GM23338 (cell line): ENCODE data around the gene C6orf120. TPM values are rescaled to one million over a fixed set of nuclear protein-coding genes. Genes with fewer than 3 reads are reported as not detected.

Experiments
- ATAC-seq: fragments of 200-7000 bp; cut with Tn5 transposase; 3 replicates; pipeline ENCODE4 v1.9.1; 2020
- DNase-seq: peaks from one replicate; pipeline ENCODE4 v3.0.0-alpha.2; 2015; ENCODE audit warnings: low spot score
- H2AFZ ChIP-seq: fragments of 200-600 bp; sonication (generic); 2 replicates; pipeline ENCODE4 v1.8.0; 2016; ENCODE audit warnings: antibody characterized with exemption, mild to moderate bottlenecking, moderate library complexity
- H3F3A ChIP-seq: fragments of 200-600 bp; sonication (generic); replicated peaks from 2 replicates; pipeline ENCODE4 v1.8.0; 2017; ENCODE audit warnings: antibody characterized with exemption, mixed run types, low read depth
- H3K27ac ChIP-seq: fragments of 200-600 bp; sonication (generic); 2 replicates; pipeline ENCODE4 v1.6.1; 2016; ENCODE audit warnings: low read depth
- H3K27me3 ChIP-seq: fragments of 200-600 bp; sonication (generic); 2 replicates; pipeline ENCODE4 v1.8.0; 2016; ENCODE audit warnings: mild to moderate bottlenecking, mixed run types, moderate library complexity; ENCODE audit not compliant: insufficient read depth
- H3K36me3 ChIP-seq: fragments of 200-600 bp; sonication (generic); 2 replicates; pipeline ENCODE4 v1.8.0; 2016; ENCODE audit warnings: mild to moderate bottlenecking; ENCODE audit not compliant: insufficient read depth
- H3K4me1 ChIP-seq: fragments of 200-600 bp; sonication (generic); 2 replicates; pipeline ENCODE4 v1.8.0; 2016; ENCODE audit warnings: mild to moderate bottlenecking, moderate library complexity; ENCODE audit not compliant: insufficient read depth
- H3K4me2 ChIP-seq: fragments of 200-600 bp; sonication (generic); 2 replicates; pipeline ENCODE4 v1.7.1; 2017; ENCODE audit warnings: mixed run types
- H3K4me3 ChIP-seq: fragments of 200-600 bp; sonication (generic); 2 replicates; pipeline ENCODE4 v1.6.1; 2016; ENCODE audit warnings: mixed run types
- H3K79me2 ChIP-seq: fragments of 200-600 bp; sonication (generic); replicated peaks from 2 replicates; pipeline ENCODE4 v1.8.0; 2017; ENCODE audit warnings: mild to moderate bottlenecking; ENCODE audit not compliant: insufficient read depth
- H3K9me2 ChIP-seq: fragments of 200-600 bp; sonication (generic); 2 replicates; pipeline ENCODE4 v1.8.0; 2017; ENCODE audit not compliant: insufficient read depth
- H4K20me1 ChIP-seq: fragments of 200-600 bp; sonication (generic); replicated peaks from 2 replicates; pipeline ENCODE4 v1.8.0; 2017; ENCODE audit warnings: mild to moderate bottlenecking; ENCODE audit not compliant: insufficient read depth
- H3K27ac Mint-ChIP-seq: 2 replicates; pipeline ENCODE4 v1.8.0; 2020; ENCODE audit warnings: inconsistent platforms, mild to moderate bottlenecking, moderate library complexity, mixed read lengths
- H3K27me3 Mint-ChIP-seq: 3 replicates; pipeline ENCODE4 v1.8.0; 2022; ENCODE audit warnings: low read depth, mild to moderate bottlenecking, moderate library complexity, mixed read lengths, inconsistent platforms; ENCODE audit not compliant: insufficient read depth, poor library complexity
- H3K36me3 Mint-ChIP-seq: 3 replicates; pipeline ENCODE4 v1.8.0; 2021; ENCODE audit warnings: low read depth, mild to moderate bottlenecking, inconsistent platforms, moderate library complexity, mixed read lengths
- H3K4me1 Mint-ChIP-seq: 3 replicates; pipeline ENCODE4 v1.8.0; 2020; ENCODE audit warnings: mild to moderate bottlenecking, inconsistent platforms, mixed read lengths
- H3K4me3 Mint-ChIP-seq: 3 replicates; pipeline ENCODE4 v1.8.0; 2021; ENCODE audit warnings: moderate library complexity, mild to moderate bottlenecking, inconsistent platforms, mixed read lengths
- H3K9me3 Mint-ChIP-seq: 3 replicates; pipeline ENCODE4 v1.8.0; 2020; ENCODE audit warnings: moderate library complexity, mild to moderate bottlenecking, inconsistent platforms, mixed read lengths
- CREB1 ChIP-seq: fragments of 250-450 bp; sonication (Bioruptor Pico); IDR thresholded peaks from 2 replicates; pipeline ENCODE4 v1.5.0; 2020; ENCODE audit warnings: low read depth, mild to moderate bottlenecking, moderate library complexity
- CTCF ChIP-seq, 2 experiments: fragments of 200-600 bp in 1 of 2; sonication (generic) in 1 of 2; conservative IDR thresholded peaks; 2 replicates each; pipeline versions ENCODE4 v1.5.1 to v1.6.1; 2016 to 2017; ENCODE audit warnings: antibody characterized with exemption in 2 of 2, low read depth in 2 of 2, mild to moderate bottlenecking in 2 of 2, moderate library complexity in 1 of 2
- EZH2phosphoT487 ChIP-seq: fragments of 200-600 bp; sonication (generic); IDR thresholded peaks from one replicate; pipeline ENCODE4 v1.8.1; 2018; ENCODE audit warnings: antibody characterized with exemption; ENCODE audit not compliant: unreplicated experiment
- JUNB ChIP-seq: IDR thresholded peaks from one replicate; pipeline ENCODE4 v1.6.1; 2016; ENCODE audit warnings: antibody characterized with exemption; ENCODE audit not compliant: unreplicated experiment
- NANOG ChIP-seq: IDR thresholded peaks from 2 replicates; pipeline ENCODE4 v1.6.1; 2016; ENCODE audit warnings: antibody characterized with exemption, borderline replicate concordance
- POLR2AphosphoS5 ChIP-seq: IDR thresholded peaks from 2 replicates; pipeline ENCODE4 v1.6.1; 2016; ENCODE audit warnings: antibody characterized with exemption, low read depth
- STAT1 ChIP-seq: IDR thresholded peaks from one replicate; pipeline ENCODE4 v1.6.1; 2016; ENCODE audit warnings: antibody characterized with exemption; ENCODE audit not compliant: unreplicated experiment
- ZNF114 ChIP-seq: fragments of 250-450 bp; sonication (Bioruptor Pico); IDR thresholded peaks from 2 replicates; pipeline ENCODE4 v1.5.0; 2020; ENCODE audit warnings: mild to moderate bottlenecking, moderate library complexity
- ZNF331 ChIP-seq: fragments of 250-450 bp; sonication (Bioruptor Pico); IDR thresholded peaks from 2 replicates; pipeline ENCODE4 v1.5.0; 2020; ENCODE audit warnings: low read depth, mild to moderate bottlenecking, moderate library complexity
- polyA plus RNA-seq: library from polyadenylated mRNA; unstranded; fragments of >200 nt; fragmentation: Nextera tagmentation; extraction: Ambion mirVana; gene quantifications from 2 replicates; pipeline ENCODE4 v1.2.1, GENCODE V29; 2016
- total RNA-seq: library from RNA; depleted of rRNA; stranded (reverse); fragments of >200 nt; shearing (Covaris generic); gene quantifications from 2 replicates; pipeline ENCODE4 v1.2.3, GENCODE V29; 2014
- TF ChIP-seq, protein P1 (sequence below): IDR thresholded peaks from 2 replicates; pipeline ENCODE4 v1.6.1; 2016; ENCODE audit warnings: antibody characterized with exemption
- TF ChIP-seq, protein P2 (sequence below): fragments of 250-450 bp; sonication (Bioruptor Pico); IDR thresholded peaks from 2 replicates; pipeline ENCODE4 v1.5.0; 2020; ENCODE audit warnings: mild to moderate bottlenecking, moderate library complexity

The C6orf120 gene
- total and polyA plus RNA-seq, 2 experiments from 2014 or later: 18.8 to 57.3 TPM

- Histone ChIP-seq H3K4me1 (no peaks in the 10 kb centered on the region), H3K27me3 (no peaks in the 10 kb centered on the region), H3K4me2 (no peak overlapping the region), H3K36me3 (peaks cover 18% of the 10 kb centered on the region), H3K27ac (no peak overlapping the region), H2AFZ (no peak overlapping the region), H3K79me2 (no peaks in the 10 kb centered on the region), H3F3A (no peaks in the 10 kb centered on the region), H3K4me3 (no peak overlapping the region), H3K9me2 (no peaks in the 10 kb centered on the region), H4K20me1 (peaks cover 5% of the 10 kb centered on the region; the same call in 1 of the 2 replicates)
- Mint-ChIP-seq H3K36me3 (peaks cover 82% of the 10 kb centered on the region), H3K9me3 (peaks cover 7% of the 10 kb centered on the region), H3K27me3 (peaks cover 4% of the 10 kb centered on the region), H3K4me1 (peaks cover 3% of the 10 kb centered on the region; the same call in 1 of the 3 replicates), H3K4me3 (no peak overlapping the region), H3K27ac (no peak overlapping the region)
- DNase-seq: no peak
- TF ChIP-seq CTCF (conservative IDR thresholded peaks at IDR 0.05; ENCODE audit: low read depth in 2 of 2) (peak in 1 of 2 experiments; percentile 31; a peak in 2 of 4 replicates), EZH2phosphoT487 (no peak)
- no peak for ATAC-seq
Observed at GRCh38 chr6:169660751-169661390, 41.1 kb upstream of the C6orf120 start.

DNA sequence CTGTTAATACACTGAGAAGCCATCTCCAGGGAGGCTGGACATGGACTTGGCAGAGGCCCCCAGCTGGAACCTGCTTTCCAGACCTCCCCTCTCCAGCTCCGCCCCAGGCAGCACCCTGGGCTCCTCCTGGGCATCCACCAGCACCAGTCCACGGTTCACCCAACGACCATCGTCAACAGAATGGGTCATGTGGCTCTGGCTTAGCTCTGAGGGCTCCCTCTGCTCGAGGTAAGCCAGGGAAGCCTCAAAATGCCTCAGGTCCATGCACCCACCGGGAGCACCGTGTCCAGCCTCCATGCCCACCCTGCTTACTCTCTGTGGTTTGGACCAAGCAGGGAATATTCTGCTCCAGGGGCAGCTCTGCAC lies 40.6 kb upstream of the C6orf120 start:
- ATAC-seq (no peak), DNase-seq (no peak)
- peaks cover 5% of the 10 kb centered on the region; the same call in 1 of the 2 replicates for H4K20me1 ChIP-seq
- Mint-ChIP-seq H3K4me3 (no peak overlapping the region), H3K9me3 (peaks cover 3% of the 10 kb centered on the region; the same call in 2 of the 3 replicates), H3K4me1 (peaks cover 3% of the 10 kb centered on the region; the same call in 1 of the 3 replicates), H3K27ac (no peak overlapping the region), H3K36me3 (peaks cover 81% of the 10 kb centered on the region), H3K27me3 (peaks cover 4% of the 10 kb centered on the region)
- H3K4me2 ChIP-seq: no peak overlapping the region
- no peaks in the 10 kb centered on the region for H3K9me2 ChIP-seq
- H3K4me3 ChIP-seq: no peak overlapping the region
- no peaks in the 10 kb centered on the region for H3K4me1 ChIP-seq
- no peaks in the 10 kb centered on the region for H3K79me2 ChIP-seq
- peaks cover 15% of the 10 kb centered on the region for H3K36me3 ChIP-seq
- H3K27me3 ChIP-seq: no peaks in the 10 kb centered on the region
- no peak overlapping the region for H2AFZ ChIP-seq
- no peaks in the 10 kb centered on the region for H3F3A ChIP-seq
- H3K27ac ChIP-seq: no peak overlapping the region
- TF ChIP-seq ZNF114 (CRISPR knock-in tag): no peak
- no peak for TF ChIP-seq JUNB
- TF ChIP-seq, protein P1, sequence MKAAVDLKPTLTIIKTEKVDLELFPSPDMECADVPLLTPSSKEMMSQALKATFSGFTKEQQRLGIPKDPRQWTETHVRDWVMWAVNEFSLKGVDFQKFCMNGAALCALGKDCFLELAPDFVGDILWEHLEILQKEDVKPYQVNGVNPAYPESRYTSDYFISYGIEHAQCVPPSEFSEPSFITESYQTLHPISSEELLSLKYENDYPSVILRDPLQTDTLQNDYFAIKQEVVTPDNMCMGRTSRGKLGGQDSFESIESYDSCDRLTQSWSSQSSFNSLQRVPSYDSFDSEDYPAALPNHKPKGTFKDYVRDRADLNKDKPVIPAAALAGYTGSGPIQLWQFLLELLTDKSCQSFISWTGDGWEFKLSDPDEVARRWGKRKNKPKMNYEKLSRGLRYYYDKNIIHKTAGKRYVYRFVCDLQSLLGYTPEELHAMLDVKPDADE: no peak
- TF ChIP-seq POLR2AphosphoS5: no peak
- TF ChIP-seq STAT1: no peak
- TF ChIP-seq EZH2phosphoT487: no peak
- no peak for TF ChIP-seq ZNF331 (CRISPR knock-in tag)
- TF ChIP-seq, protein P2, sequence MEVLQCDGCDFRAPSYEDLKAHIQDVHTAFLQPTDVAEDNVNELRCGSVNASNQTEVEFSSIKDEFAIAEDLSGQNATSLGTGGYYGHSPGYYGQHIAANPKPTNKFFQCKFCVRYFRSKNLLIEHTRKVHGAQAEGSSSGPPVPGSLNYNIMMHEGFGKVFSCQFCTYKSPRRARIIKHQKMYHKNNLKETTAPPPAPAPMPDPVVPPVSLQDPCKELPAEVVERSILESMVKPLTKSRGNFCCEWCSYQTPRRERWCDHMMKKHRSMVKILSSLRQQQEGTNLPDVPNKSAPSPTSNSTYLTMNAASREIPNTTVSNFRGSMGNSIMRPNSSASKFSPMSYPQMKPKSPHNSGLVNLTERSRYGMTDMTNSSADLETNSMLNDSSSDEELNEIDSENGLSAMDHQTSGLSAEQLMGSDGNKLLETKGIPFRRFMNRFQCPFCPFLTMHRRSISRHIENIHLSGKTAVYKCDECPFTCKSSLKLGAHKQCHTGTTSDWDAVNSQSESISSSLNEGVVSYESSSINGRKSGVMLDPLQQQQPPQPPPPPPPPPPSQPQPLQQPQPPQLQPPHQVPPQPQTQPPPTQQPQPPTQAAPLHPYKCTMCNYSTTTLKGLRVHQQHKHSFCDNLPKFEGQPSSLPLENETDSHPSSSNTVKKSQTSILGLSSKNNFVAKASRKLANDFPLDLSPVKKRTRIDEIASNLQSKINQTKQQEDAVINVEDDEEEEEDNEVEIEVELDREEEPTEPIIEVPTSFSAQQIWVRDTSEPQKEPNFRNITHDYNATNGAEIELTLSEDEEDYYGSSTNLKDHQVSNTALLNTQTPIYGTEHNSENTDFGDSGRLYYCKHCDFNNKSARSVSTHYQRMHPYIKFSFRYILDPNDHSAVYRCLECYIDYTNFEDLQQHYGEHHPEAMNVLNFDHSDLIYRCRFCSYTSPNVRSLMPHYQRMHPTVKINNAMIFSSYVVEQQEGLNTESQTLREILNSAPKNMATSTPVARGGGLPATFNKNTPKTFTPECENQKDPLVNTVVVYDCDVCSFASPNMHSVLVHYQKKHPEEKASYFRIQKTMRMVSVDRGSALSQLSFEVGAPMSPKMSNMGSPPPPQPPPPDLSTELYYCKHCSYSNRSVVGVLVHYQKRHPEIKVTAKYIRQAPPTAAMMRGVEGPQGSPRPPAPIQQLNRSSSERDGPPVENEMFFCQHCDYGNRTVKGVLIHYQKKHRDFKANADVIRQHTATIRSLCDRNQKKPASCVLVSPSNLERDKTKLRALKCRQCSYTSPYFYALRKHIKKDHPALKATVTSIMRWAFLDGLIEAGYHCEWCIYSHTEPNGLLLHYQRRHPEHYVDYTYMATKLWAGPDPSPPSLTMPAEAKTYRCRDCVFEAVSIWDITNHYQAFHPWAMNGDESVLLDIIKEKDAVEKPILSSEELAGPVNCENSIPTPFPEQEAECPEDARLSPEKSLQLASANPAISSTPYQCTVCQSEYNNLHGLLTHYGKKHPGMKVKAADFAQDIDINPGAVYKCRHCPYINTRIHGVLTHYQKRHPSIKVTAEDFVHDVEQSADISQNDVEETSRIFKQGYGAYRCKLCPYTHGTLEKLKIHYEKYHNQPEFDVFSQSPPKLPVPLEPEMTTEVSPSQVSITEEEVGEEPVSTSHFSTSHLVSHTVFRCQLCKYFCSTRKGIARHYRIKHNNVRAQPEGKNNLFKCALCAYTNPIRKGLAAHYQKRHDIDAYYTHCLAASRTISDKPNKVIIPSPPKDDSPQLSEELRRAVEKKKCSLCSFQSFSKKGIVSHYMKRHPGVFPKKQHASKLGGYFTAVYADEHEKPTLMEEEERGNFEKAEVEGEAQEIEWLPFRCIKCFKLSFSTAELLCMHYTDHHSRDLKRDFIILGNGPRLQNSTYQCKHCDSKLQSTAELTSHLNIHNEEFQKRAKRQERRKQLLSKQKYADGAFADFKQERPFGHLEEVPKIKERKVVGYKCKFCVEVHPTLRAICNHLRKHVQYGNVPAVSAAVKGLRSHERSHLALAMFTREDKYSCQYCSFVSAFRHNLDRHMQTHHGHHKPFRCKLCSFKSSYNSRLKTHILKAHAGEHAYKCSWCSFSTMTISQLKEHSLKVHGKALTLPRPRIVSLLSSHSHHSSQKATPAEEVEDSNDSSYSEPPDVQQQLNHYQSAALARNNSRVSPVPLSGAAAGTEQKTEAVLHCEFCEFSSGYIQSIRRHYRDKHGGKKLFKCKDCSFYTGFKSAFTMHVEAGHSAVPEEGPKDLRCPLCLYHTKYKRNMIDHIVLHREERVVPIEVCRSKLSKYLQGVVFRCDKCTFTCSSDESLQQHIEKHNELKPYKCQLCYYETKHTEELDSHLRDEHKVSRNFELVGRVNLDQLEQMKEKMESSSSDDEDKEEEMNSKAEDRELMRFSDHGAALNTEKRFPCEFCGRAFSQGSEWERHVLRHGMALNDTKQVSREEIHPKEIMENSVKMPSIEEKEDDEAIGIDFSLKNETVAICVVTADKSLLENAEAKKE: no peak
- TF ChIP-seq CREB1 (CRISPR knock-in tag): no peak
- no peak for TF ChIP-seq NANOG
